GM23338 (cell line): ENCODE measurements around the gene ARHGEF19. TPM values are rescaled to one million over a fixed set of nuclear protein-coding genes. Genes with fewer than 3 reads are reported as not detected.

Source experiments
- ATAC-seq: fragments of 200-7000 bp; cut with Tn5 transposase; 3 replicates; pipeline ENCODE4 v1.9.1; 2020
- DNase-seq: peaks from one replicate; pipeline ENCODE4 v3.0.0-alpha.2; 2015; ENCODE audit warnings: low spot score
- H2AFZ ChIP-seq: fragments of 200-600 bp; sonication (generic); 2 replicates; pipeline ENCODE4 v1.8.0; 2016; ENCODE audit warnings: antibody characterized with exemption, mild to moderate bottlenecking, moderate library complexity
- H3F3A ChIP-seq: fragments of 200-600 bp; sonication (generic); replicated peaks from 2 replicates; pipeline ENCODE4 v1.8.0; 2017; ENCODE audit warnings: antibody characterized with exemption, mixed run types, low read depth
- H3K27ac ChIP-seq: fragments of 200-600 bp; sonication (generic); 2 replicates; pipeline ENCODE4 v1.6.1; 2016; ENCODE audit warnings: low read depth
- H3K27me3 ChIP-seq: fragments of 200-600 bp; sonication (generic); 2 replicates; pipeline ENCODE4 v1.8.0; 2016; ENCODE audit warnings: mild to moderate bottlenecking, mixed run types, moderate library complexity; ENCODE audit not compliant: insufficient read depth
- H3K36me3 ChIP-seq: fragments of 200-600 bp; sonication (generic); 2 replicates; pipeline ENCODE4 v1.8.0; 2016; ENCODE audit warnings: mild to moderate bottlenecking; ENCODE audit not compliant: insufficient read depth
- H3K4me1 ChIP-seq: fragments of 200-600 bp; sonication (generic); 2 replicates; pipeline ENCODE4 v1.8.0; 2016; ENCODE audit warnings: mild to moderate bottlenecking, moderate library complexity; ENCODE audit not compliant: insufficient read depth
- H3K4me2 ChIP-seq: fragments of 200-600 bp; sonication (generic); 2 replicates; pipeline ENCODE4 v1.7.1; 2017; ENCODE audit warnings: mixed run types
- H3K4me3 ChIP-seq: fragments of 200-600 bp; sonication (generic); 2 replicates; pipeline ENCODE4 v1.6.1; 2016; ENCODE audit warnings: mixed run types
- H3K79me2 ChIP-seq: fragments of 200-600 bp; sonication (generic); replicated peaks from 2 replicates; pipeline ENCODE4 v1.8.0; 2017; ENCODE audit warnings: mild to moderate bottlenecking; ENCODE audit not compliant: insufficient read depth
- H3K9me2 ChIP-seq: fragments of 200-600 bp; sonication (generic); 2 replicates; pipeline ENCODE4 v1.8.0; 2017; ENCODE audit not compliant: insufficient read depth
- H4K20me1 ChIP-seq: fragments of 200-600 bp; sonication (generic); replicated peaks from 2 replicates; pipeline ENCODE4 v1.8.0; 2017; ENCODE audit warnings: mild to moderate bottlenecking; ENCODE audit not compliant: insufficient read depth
- H3K27ac Mint-ChIP-seq: 2 replicates; pipeline ENCODE4 v1.8.0; 2020; ENCODE audit warnings: inconsistent platforms, mild to moderate bottlenecking, moderate library complexity, mixed read lengths
- H3K27me3 Mint-ChIP-seq: 3 replicates; pipeline ENCODE4 v1.8.0; 2022; ENCODE audit warnings: low read depth, mild to moderate bottlenecking, moderate library complexity, mixed read lengths, inconsistent platforms; ENCODE audit not compliant: insufficient read depth, poor library complexity
- H3K36me3 Mint-ChIP-seq: 3 replicates; pipeline ENCODE4 v1.8.0; 2021; ENCODE audit warnings: low read depth, mild to moderate bottlenecking, inconsistent platforms, moderate library complexity, mixed read lengths
- H3K4me1 Mint-ChIP-seq: 3 replicates; pipeline ENCODE4 v1.8.0; 2020; ENCODE audit warnings: mild to moderate bottlenecking, inconsistent platforms, mixed read lengths
- H3K4me3 Mint-ChIP-seq: 3 replicates; pipeline ENCODE4 v1.8.0; 2021; ENCODE audit warnings: moderate library complexity, mild to moderate bottlenecking, inconsistent platforms, mixed read lengths
- H3K9me3 Mint-ChIP-seq: 3 replicates; pipeline ENCODE4 v1.8.0; 2020; ENCODE audit warnings: moderate library complexity, mild to moderate bottlenecking, inconsistent platforms, mixed read lengths
- CREB1 ChIP-seq: fragments of 250-450 bp; sonication (Bioruptor Pico); IDR thresholded peaks from 2 replicates; pipeline ENCODE4 v1.5.0; 2020; ENCODE audit warnings: low read depth, mild to moderate bottlenecking, moderate library complexity
- JUNB ChIP-seq: IDR thresholded peaks from one replicate; pipeline ENCODE4 v1.6.1; 2016; ENCODE audit warnings: antibody characterized with exemption; ENCODE audit not compliant: unreplicated experiment
- STAT1 ChIP-seq: IDR thresholded peaks from one replicate; pipeline ENCODE4 v1.6.1; 2016; ENCODE audit warnings: antibody characterized with exemption; ENCODE audit not compliant: unreplicated experiment
- ZNF114 ChIP-seq: fragments of 250-450 bp; sonication (Bioruptor Pico); IDR thresholded peaks from 2 replicates; pipeline ENCODE4 v1.5.0; 2020; ENCODE audit warnings: mild to moderate bottlenecking, moderate library complexity
- ZNF331 ChIP-seq: fragments of 250-450 bp; sonication (Bioruptor Pico); IDR thresholded peaks from 2 replicates; pipeline ENCODE4 v1.5.0; 2020; ENCODE audit warnings: low read depth, mild to moderate bottlenecking, moderate library complexity
- polyA plus RNA-seq: library from polyadenylated mRNA; unstranded; fragments of >200 nt; fragmentation: Nextera tagmentation; extraction: Ambion mirVana; gene quantifications from 2 replicates; pipeline ENCODE4 v1.2.1, GENCODE V29; 2016
- total RNA-seq: library from RNA; depleted of rRNA; stranded (reverse); fragments of >200 nt; shearing (Covaris generic); gene quantifications from 2 replicates; pipeline ENCODE4 v1.2.3, GENCODE V29; 2014
- TF ChIP-seq, protein P1 (sequence below), 2 experiments: fragments of 200-600 bp in 1 of 2; sonication (generic) in 1 of 2; conservative IDR thresholded peaks; 2 replicates each; pipeline versions ENCODE4 v1.5.1 to v1.6.1; 2016 to 2017; ENCODE audit warnings: antibody characterized with exemption in 2 of 2, low read depth in 2 of 2, mild to moderate bottlenecking in 2 of 2, moderate library complexity in 1 of 2

The ARHGEF19 gene
- total and polyA plus RNA-seq, 2 experiments from 2014 or later, result 19.5 to 46.4 TPM

DNA sequence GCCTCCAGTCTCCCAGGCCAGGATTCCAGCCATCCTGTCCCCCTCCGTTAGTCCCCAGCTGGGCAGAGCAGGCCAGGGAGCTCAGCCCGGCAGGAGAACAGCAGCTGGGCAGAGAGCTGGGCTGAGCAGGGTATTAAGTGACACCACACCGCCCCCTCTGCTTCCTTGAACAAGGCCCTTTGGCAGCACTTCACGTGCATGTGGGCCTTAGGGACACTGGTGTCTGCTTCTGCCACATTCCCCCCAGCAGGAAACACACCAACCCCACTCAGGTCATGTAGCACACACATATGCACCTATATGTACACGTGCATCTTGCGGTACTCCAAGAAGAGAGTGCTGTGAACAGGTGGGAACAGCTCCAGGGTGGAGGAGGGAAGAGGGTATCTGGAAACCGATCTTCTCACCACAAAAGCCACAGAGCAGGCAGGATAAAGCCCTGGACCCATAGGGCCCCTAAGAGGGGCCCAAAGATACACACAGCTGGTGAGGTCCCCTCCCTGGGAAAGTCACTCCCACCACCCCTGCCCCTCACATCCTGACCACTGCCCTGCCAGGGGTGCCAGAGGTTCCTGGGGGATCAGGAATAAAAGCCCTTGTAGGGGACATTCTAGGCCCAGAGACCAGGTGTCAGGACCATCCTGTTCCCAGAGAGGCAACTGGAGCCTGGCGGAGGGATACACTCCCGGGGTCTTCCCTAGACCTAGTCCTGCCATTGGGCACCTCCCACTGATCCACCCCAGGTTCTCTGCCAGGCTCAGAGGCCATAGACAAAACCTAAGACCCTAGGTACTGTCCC, 61.1 kb downstream of the ARHGEF19 start:
- no peaks in the 10 kb centered on the region for H3K9me2 ChIP-seq
- peaks cover 38% of the 10 kb centered on the region for H3K36me3 Mint-ChIP-seq
- H2AFZ ChIP-seq, result no peak overlapping the region
- H3K36me3 ChIP-seq, result peaks cover 14% of the 10 kb centered on the region
- H3K4me3 ChIP-seq, result no peak overlapping the region
- H3K27me3 ChIP-seq, result peaks cover 2% of the 10 kb centered on the region
- H3K4me1 ChIP-seq, result peaks cover 52% of the 10 kb centered on the region
- DNase-seq (no peak), ATAC-seq (no peak)
- H3K4me3 Mint-ChIP-seq, result peak overlapping the region; percentile 21; the same call in 1 of the 3 replicates
- H3K4me2 ChIP-seq, result 0 out of 2 replicates have a peak overlapping the region, but pooled peaks have one; percentile 32
- H3F3A ChIP-seq, result peaks cover 17% of the 10 kb centered on the region; the same call in 1 of the 2 replicates
- H3K27me3 Mint-ChIP-seq, result peaks cover 30% of the 10 kb centered on the region
- H3K79me2 ChIP-seq, result peaks cover 77% of the 10 kb centered on the region
- peaks cover 11% of the 10 kb centered on the region for H4K20me1 ChIP-seq
- peaks cover 54% of the 10 kb centered on the region for H3K4me1 Mint-ChIP-seq
- TF ChIP-seq, protein P1, sequence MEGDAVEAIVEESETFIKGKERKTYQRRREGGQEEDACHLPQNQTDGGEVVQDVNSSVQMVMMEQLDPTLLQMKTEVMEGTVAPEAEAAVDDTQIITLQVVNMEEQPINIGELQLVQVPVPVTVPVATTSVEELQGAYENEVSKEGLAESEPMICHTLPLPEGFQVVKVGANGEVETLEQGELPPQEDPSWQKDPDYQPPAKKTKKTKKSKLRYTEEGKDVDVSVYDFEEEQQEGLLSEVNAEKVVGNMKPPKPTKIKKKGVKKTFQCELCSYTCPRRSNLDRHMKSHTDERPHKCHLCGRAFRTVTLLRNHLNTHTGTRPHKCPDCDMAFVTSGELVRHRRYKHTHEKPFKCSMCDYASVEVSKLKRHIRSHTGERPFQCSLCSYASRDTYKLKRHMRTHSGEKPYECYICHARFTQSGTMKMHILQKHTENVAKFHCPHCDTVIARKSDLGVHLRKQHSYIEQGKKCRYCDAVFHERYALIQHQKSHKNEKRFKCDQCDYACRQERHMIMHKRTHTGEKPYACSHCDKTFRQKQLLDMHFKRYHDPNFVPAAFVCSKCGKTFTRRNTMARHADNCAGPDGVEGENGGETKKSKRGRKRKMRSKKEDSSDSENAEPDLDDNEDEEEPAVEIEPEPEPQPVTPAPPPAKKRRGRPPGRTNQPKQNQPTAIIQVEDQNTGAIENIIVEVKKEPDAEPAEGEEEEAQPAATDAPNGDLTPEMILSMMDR (conservative IDR thresholded peaks at IDR 0.05; ENCODE audit: low read depth in 2 of 2), result peak in 1 of 2 experiments; percentile 35; a peak in 2 of 4 replicates
- no peak for TF ChIP-seq JUNB
- H3K9me3 Mint-ChIP-seq, result no peaks in the 10 kb centered on the region
- peak overlapping the region; percentile 66; the same call in 1 of the 2 replicates for H3K27ac ChIP-seq
- peak overlapping the region; percentile 84 for H3K27ac Mint-ChIP-seq

DNA sequence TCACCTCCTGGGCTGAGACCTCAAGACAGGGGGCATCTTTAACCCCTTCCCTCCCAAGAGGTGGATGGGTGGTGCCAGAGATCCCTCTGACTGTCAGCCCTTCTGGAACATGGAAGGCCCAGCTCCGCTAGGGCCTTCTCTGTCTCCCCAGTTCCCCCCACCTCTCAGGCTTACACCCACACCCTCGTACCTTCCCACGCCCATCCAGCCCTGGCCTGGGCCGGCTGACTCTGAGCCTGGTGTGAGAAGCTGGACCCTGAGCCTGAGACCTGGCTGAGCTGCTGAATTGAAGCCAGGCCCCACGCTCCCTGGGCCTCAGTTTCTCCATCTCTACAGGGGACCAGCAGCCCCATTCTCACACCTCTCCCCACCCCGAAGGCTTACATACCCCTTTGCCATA, 61.9 kb downstream of the ARHGEF19 start:
- H3K9me3 Mint-ChIP-seq, result no peaks in the 10 kb centered on the region
- ATAC-seq (no peak), DNase-seq (no peak)
- peaks cover 31% of the 10 kb centered on the region for H3K27me3 Mint-ChIP-seq
- no peaks in the 10 kb centered on the region for H3K9me2 ChIP-seq
- H3K4me3 ChIP-seq, result no peak overlapping the region
- no peaks in the 10 kb centered on the region for H3K27me3 ChIP-seq
- peaks cover 22% of the 10 kb centered on the region for H3F3A ChIP-seq
- H4K20me1 ChIP-seq, result peaks cover 11% of the 10 kb centered on the region
- peak overlapping the region; percentile 74; the same call in 1 of the 2 replicates for H3K27ac Mint-ChIP-seq
- no peak overlapping the region for H2AFZ ChIP-seq
- H3K79me2 ChIP-seq, result peaks cover 82% of the 10 kb centered on the region
- H3K4me1 Mint-ChIP-seq, result peaks cover 60% of the 10 kb centered on the region
- peaks cover 55% of the 10 kb centered on the region for H3K4me1 ChIP-seq
- no peak overlapping the region for H3K4me3 Mint-ChIP-seq
- no peak for TF ChIP-seq ZNF114 (CRISPR knock-in tag)
- TF ChIP-seq JUNB, result no peak
- TF ChIP-seq CREB1 (CRISPR knock-in tag), result no peak
- no peak for TF ChIP-seq ZNF331 (CRISPR knock-in tag)
- TF ChIP-seq STAT1, result no peak
- TF ChIP-seq, protein P1 (conservative IDR thresholded peaks at IDR 0.05; ENCODE audit: low read depth in 2 of 2), result no peak
- peaks cover 14% of the 10 kb centered on the region for H3K36me3 ChIP-seq
- no peak overlapping the region for H3K27ac ChIP-seq
- no peak overlapping the region for H3K4me2 ChIP-seq
- peaks cover 39% of the 10 kb centered on the region for H3K36me3 Mint-ChIP-seq
